Activated T-helper 1 cell treated with Interleukin-2 at 50 U/mL for 16 hours (primary cell): ENCODE measurements around the gene TSTD1.

Source experiments
- DNase-seq: peaks from one replicate; pipeline ENCODE4 v3.0.0-alpha.2; 2020; ENCODE audit warnings: low read depth

The TSTD1 gene

GRCh38 chr1:161038523-161039153 is at the start of gene TSTD1:
Gene TSTD1 (minus strand): TSS chr1:161038964. CDS start chr1:161038889, 75 bp downstream.
- DNase-seq: peak; percentile 81

GRCh38 chr1:161086457-161086856 is 47.7 kb upstream of the TSTD1 start:
- no peak for DNase-seq

GRCh38 chr1:161085165-161085564 is 46.4 kb upstream of the TSTD1 start:
- no peak for DNase-seq

GRCh38 chr1:161084597-161084988 is 45.8 kb upstream of the TSTD1 start:
- DNase-seq: no peak

- no peak for DNase-seq
Measured at GRCh38 chr1:161083748-161084596, 45.2 kb upstream of the TSTD1 start.

GRCh38 chr1:161082996-161083747 is 44.4 kb upstream of the TSTD1 start:
- DNase-seq: no peak

GRCh38 chr1:161082483-161082882 is 43.7 kb upstream of the TSTD1 start:
- no peak for DNase-seq

GRCh38 chr1:161081519-161081918 is 42.8 kb upstream of the TSTD1 start:
- no peak for DNase-seq

GRCh38 chr1:161080441-161081405 is 42.0 kb upstream of the TSTD1 start:
- DNase-seq: no peak

- DNase-seq: no peak
Measured at GRCh38 chr1:161079436-161080110, 40.8 kb upstream of the TSTD1 start.

- no peak for DNase-seq
Measured at GRCh38 chr1:161077426-161077825, 38.7 kb upstream of the TSTD1 start.

- DNase-seq: no peak
Measured at GRCh38 chr1:161076410-161076809, 37.6 kb upstream of the TSTD1 start.

- no peak for DNase-seq
Measured at GRCh38 chr1:161074676-161075368, 36.1 kb upstream of the TSTD1 start.

GRCh38 chr1:161073474-161074121 is 34.8 kb upstream of the TSTD1 start:
- DNase-seq: no peak

GRCh38 chr1:161072751-161073449 is 34.1 kb upstream of the TSTD1 start:
- no peak for DNase-seq

GRCh38 chr1:161071886-161072371 is 33.2 kb upstream of the TSTD1 start:
- peak; percentile 13 for DNase-seq

GRCh38 chr1:161070761-161071160 is 32.0 kb upstream of the TSTD1 start:
- DNase-seq: no peak

- DNase-seq: peak; percentile 76
Measured at GRCh38 chr1:161069731-161070270, 31.0 kb upstream of the TSTD1 start, which contains the start of gene ARHGAP30. Gene ARHGAP30 (minus strand): TSS chr1:161069891. CDS start chr1:161069624, 267 bp downstream.

- no peak for DNase-seq
Measured at GRCh38 chr1:161069241-161069640, 30.5 kb upstream of the TSTD1 start.
